Sigmoid colon (tissue), 7 donors: ENCODE data around the gene UBE2QL1. TPM values are rescaled to one million over a fixed set of nuclear protein-coding genes. Genes with fewer than 3 reads are reported as not detected.

Experiments
- DNase-seq: peaks from one replicate; pipeline ENCODE4 v3.0.0-alpha.2; 2019
- H3K27ac ChIP-seq, 4 donors: fragments of 200-600 bp; sonication (generic); one replicate each; pipeline ENCODE4 v1.5.1; 2016 to 2019; ENCODE audit warnings: mild to moderate bottlenecking in 1 of 4
- H3K27me3 ChIP-seq, 3 donors: fragments of 200-600 bp; sonication (generic); one replicate each; pipeline ENCODE4 v1.5.1; 2019; ENCODE audit warnings: mild to moderate bottlenecking in 1 of 3
- H3K36me3 ChIP-seq, 4 donors: fragments of 200-600 bp; sonication (generic); one replicate each; pipeline ENCODE4 v1.5.1; 2016 to 2019
- H3K4me1 ChIP-seq, 4 donors: fragments of 200-600 bp; sonication (generic); one replicate each; pipeline ENCODE4 v1.5.1; 2017 to 2019
- H3K4me3 ChIP-seq, 4 donors: fragments of 200-600 bp; sonication (generic); one replicate each; pipeline ENCODE4 v1.5.1; 2017 to 2019; ENCODE audit warnings: mild to moderate bottlenecking in 2 of 4, moderate library complexity in 1 of 4
- H3K9me3 ChIP-seq, 4 donors: fragments of 200-600 bp in 3 of 4; sonication (generic) in 3 of 4; one replicate each; pipeline versions ENCODE4 v1.5.1 to v1.6.1; 2013 to 2019
- EP300 ChIP-seq, 4 donors: sonication (generic); formaldehyde crosslinking; IDR thresholded peaks; one replicate each; pipeline ENCODE4 v1.6.1; 2017; ENCODE audit warnings: antibody characterized with exemption in 4 of 4
- POLR2A ChIP-seq, 2 donors: fragments of 450-650 bp; IDR thresholded peaks; one replicate each; pipeline ENCODE4 v1.6.1; 2016; ENCODE audit warnings: antibody characterized with exemption in 2 of 2, mild to moderate bottlenecking in 2 of 2, moderate library complexity in 2 of 2
- POLR2AphosphoS5 ChIP-seq, 4 donors: sonication (generic); formaldehyde crosslinking; IDR thresholded peaks; one replicate each; pipeline ENCODE4 v1.6.1; 2017; ENCODE audit warnings: antibody characterized with exemption in 4 of 4
- WGBS, 2 donors: extraction: QIAGEN DNeasy Blood & Tissue Kit; methylation state at CpG; one replicate each; pipeline ENCODE4 v1.1.7; 2013; 5-methylcytosine and 5-hydroxymethylcytosine counted together
- intact Hi-C: fragments of 100-400 bp; cut with DNase I; formaldehyde crosslinking; loops from one replicate; pipeline ENCODE4 v1.15.1; 2023
- polyA plus RNA-seq, 3 donors: library from polyadenylated mRNA; stranded (reverse); fragments of 200-250 nt; gene quantifications; one replicate each; pipeline ENCODE4 v1.2.3, GENCODE V29; 2013
- total RNA-seq, 4 donors: library from RNA; depleted of rRNA; stranded (reverse); fragments of >200 nt; gene quantifications; one replicate each; pipeline ENCODE4 v1.1.0, GENCODE V29; 2016
- TF ChIP-seq, protein P1 (sequence below), 4 experiments: fragments of 450-650 bp in 3 of 4; fragments of 200-600 bp in 1 of 4; IDR thresholded peaks; one replicate each; pipeline ENCODE4 v1.5.1; 2016 to 2019; ENCODE audit warnings: antibody characterized with exemption in 4 of 4, mild to moderate bottlenecking in 3 of 4, moderate library complexity in 2 of 4
- donor health status: healthy with polysubstance abuse.
- donor health status: Bipolar disorder and iron deficiency.
- donor health status: healthy.

The UBE2QL1 gene
- total and polyA plus RNA-seq, 7 donors = under 0.01 to 5.5 (median 3.6) TPM

DNA sequence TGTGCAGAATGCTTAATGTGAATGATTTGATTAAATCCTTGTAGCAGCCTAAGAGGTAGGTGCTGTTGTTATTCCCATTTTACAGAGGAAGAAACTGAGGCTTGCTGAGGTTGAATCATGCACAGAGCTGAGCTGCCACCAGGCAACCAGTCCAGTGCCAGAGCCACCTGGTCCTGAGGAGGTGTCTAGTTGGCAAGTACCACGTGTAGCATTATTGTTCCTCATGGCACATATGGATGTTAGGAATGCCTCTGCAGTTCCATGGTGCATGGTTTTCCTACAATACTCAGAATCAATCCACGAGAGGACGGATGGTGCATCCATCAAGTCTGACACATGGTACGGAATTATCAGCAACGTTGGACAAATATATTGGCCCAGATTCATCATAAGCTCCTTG, 8.9 kb downstream of the UBE2QL1 start:
- Histone ChIP-seq H3K4me1 (peaks cover 0 to 32% (median 29%) of the 10 kb centered on the region in 4 donors), H3K36me3 (no peaks in the 10 kb centered on the region), H3K27ac (no peak overlapping the region), H3K9me3 (no peaks in the 10 kb centered on the region), H3K27me3 (peaks cover 0 to 5% (median 0%) of the 10 kb centered on the region in 3 donors), H3K4me3 (no peak overlapping the region)
- intact Hi-C loops = loop anchor here (10.0 kb wide), 2 partner anchors 57 to 257 kb away; partner anchors contain the start of gene TENT4A
- DNase-seq = no peak
- TF ChIP-seq, protein P1, sequence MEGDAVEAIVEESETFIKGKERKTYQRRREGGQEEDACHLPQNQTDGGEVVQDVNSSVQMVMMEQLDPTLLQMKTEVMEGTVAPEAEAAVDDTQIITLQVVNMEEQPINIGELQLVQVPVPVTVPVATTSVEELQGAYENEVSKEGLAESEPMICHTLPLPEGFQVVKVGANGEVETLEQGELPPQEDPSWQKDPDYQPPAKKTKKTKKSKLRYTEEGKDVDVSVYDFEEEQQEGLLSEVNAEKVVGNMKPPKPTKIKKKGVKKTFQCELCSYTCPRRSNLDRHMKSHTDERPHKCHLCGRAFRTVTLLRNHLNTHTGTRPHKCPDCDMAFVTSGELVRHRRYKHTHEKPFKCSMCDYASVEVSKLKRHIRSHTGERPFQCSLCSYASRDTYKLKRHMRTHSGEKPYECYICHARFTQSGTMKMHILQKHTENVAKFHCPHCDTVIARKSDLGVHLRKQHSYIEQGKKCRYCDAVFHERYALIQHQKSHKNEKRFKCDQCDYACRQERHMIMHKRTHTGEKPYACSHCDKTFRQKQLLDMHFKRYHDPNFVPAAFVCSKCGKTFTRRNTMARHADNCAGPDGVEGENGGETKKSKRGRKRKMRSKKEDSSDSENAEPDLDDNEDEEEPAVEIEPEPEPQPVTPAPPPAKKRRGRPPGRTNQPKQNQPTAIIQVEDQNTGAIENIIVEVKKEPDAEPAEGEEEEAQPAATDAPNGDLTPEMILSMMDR (IDR thresholded peaks at IDR 0.05) = no peak
- TF ChIP-seq POLR2AphosphoS5 (IDR thresholded peaks at IDR 0.05) (no peak), EP300 (IDR thresholded peaks at IDR 0.05) (no peak), POLR2A (IDR thresholded peaks at IDR 0.05) (no peak)
- 72 to 87% methylated on average over 5 of the region's 5 CpGs for WGBS, 2 donors

DNA sequence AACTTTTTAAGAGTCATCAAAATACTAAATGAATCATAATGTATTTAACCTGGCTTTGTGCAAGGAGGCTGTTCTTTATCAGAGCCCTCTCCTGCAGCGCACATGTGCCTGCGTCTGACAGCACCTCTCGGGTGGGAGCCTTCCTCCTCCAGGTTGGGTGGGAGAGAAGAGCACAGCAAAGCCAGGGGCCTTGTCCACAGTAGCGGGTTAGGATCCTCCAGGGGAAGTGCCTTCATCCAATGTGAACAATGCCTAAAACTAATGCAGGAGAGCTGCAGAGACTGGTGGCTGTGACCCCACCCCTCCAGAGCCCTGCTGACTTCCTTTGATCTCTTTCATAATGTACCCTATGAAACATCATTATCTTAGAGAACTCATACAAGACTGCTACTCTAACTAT, 10.2 kb downstream of the UBE2QL1 start:
- Histone ChIP-seq H3K4me3 (no peak overlapping the region), H3K9me3 (no peaks in the 10 kb centered on the region), H3K36me3 (no peaks in the 10 kb centered on the region), H3K4me1 (peaks cover 0 to 20% (median 19%) of the 10 kb centered on the region in 4 donors), H3K27me3 (peaks cover 0 to 4% (median 0%) of the 10 kb centered on the region in 3 donors), H3K27ac (no peak overlapping the region)
- no peak for DNase-seq
- TF ChIP-seq, protein P1 (IDR thresholded peaks at IDR 0.05) = no peak
- TF ChIP-seq POLR2AphosphoS5 (IDR thresholded peaks at IDR 0.05) = no peak
- TF ChIP-seq POLR2A (IDR thresholded peaks at IDR 0.05) = no peak
- TF ChIP-seq EP300 (IDR thresholded peaks at IDR 0.05) = no peak
- intact Hi-C loops = loop anchor here (10.0 kb wide), 2 partner anchors 56 to 256 kb away; partner anchors contain the start of gene TENT4A
- WGBS, 2 donors = 81 to 82% methylated on average over 4 of the region's 4 CpGs

DNA sequence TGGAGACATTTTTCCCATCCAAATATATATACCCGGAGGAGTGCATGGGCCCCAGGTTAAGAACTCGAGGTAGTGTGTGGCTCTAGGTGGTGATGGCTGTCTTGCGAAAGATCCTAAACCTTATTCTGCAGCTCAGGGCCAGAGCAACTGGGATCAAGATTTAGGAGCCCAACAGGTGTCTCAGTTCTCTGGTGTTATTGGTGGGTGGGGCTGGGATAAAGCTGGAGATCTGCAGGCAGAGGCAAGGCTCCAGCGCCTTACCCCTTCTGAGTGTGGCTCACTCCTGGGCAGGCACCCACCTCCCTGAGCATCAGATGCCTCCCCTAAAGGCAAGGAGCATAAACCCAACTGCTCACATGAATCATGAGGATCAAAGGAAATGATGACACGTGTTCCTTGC, 11.2 kb downstream of the UBE2QL1 start:
- intact Hi-C loops = loop anchor here (10.0 kb wide), 2 partner anchors 55 to 255 kb away; partner anchors contain the start of gene TENT4A

DNA sequence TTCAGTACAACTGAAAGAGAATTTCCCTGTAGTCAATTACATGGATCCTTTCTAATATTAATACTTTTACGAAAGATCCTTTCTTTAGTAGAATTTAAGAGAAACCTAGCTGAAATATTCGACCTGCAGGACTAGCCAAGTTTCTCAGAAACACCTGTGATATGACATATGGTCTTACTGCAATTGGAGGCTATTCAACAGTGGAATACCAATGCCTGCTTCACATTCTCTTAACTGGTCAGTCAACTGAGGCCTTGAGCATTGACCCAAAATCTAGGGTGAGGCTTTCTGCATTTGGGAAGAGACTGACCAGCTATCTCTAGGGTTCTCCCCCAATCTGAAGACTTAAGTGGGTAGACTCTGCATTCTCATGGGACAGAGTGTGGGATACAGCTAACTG, 12.3 kb downstream of the UBE2QL1 start:
- TF ChIP-seq, protein P1 (IDR thresholded peaks at IDR 0.05) = no peak
- TF ChIP-seq EP300 (IDR thresholded peaks at IDR 0.05) (no peak), POLR2AphosphoS5 (IDR thresholded peaks at IDR 0.05) (no peak), POLR2A (IDR thresholded peaks at IDR 0.05) (no peak)
- no peaks in the 10 kb centered on the region for H3K4me1 ChIP-seq
- H3K36me3 ChIP-seq = no peaks in the 10 kb centered on the region
- intact Hi-C loops = no loop called here
- H3K4me3 ChIP-seq = no peak overlapping the region
- WGBS, 2 donors = 68 to 85% methylated on average over 2 of the region's 2 CpGs
- H3K9me3 ChIP-seq = no peaks in the 10 kb centered on the region
- DNase-seq = no peak
- H3K27me3 ChIP-seq = no peaks in the 10 kb centered on the region
- H3K27ac ChIP-seq = no peak overlapping the region

More for the DNA sequence above, 11.2 kb downstream of the UBE2QL1 start:
- Histone ChIP-seq H3K27me3 (no peaks in the 10 kb centered on the region), H3K4me3 (no peak overlapping the region), H3K27ac (no peak overlapping the region), H3K36me3 (no peaks in the 10 kb centered on the region), H3K9me3 (no peaks in the 10 kb centered on the region), H3K4me1 (peaks cover 0 to 9% (median 8%) of the 10 kb centered on the region in 4 donors)
- TF ChIP-seq POLR2A (IDR thresholded peaks at IDR 0.05) (no peak), POLR2AphosphoS5 (IDR thresholded peaks at IDR 0.05) (no peak), EP300 (IDR thresholded peaks at IDR 0.05) (no peak)
- TF ChIP-seq, protein P1 (IDR thresholded peaks at IDR 0.05) = no peak
- DNase-seq = no peak
- WGBS, 2 donors = 51 to 61% methylated on average over 5 of the region's 5 CpGs
